NB4 (cell line): ENCODE measurements around the gene STX10.

Experiments
- CTCF ChIP-seq: IDR thresholded peaks from one replicate; pipeline ENCODE4 v1.5.1; 2012; ENCODE audit warnings: low read depth, low read length
- MYC ChIP-seq: IDR thresholded peaks from 2 replicates; pipeline ENCODE4 v1.6.1; 2011; ENCODE audit warnings: low read depth, low read length
- POLR2A ChIP-seq: IDR thresholded peaks from 2 replicates; pipeline ENCODE4 v1.6.1; 2011; ENCODE audit warnings: mild to moderate bottlenecking; ENCODE audit not compliant: insufficient read length; ENCODE audit errors: extremely low read depth

GRCh38 chr19:13138171-13138915 is 11.8 kb downstream of the STX10 start:
- no peak for TF ChIP-seq POLR2A
- TF ChIP-seq CTCF: no peak
- no peak for TF ChIP-seq MYC
